Measurements from ENCODE around the gene MRPL39. TPM values are rescaled to one million over a fixed set of nuclear protein-coding genes. Genes with fewer than 3 reads are reported as not detected.
A peak's percentile ranks its signal among the peaks of the same experiment; 100 is the strongest.

The MRPL39 gene
- polyA plus RNA-seq (2012; ENCODE audit: low read depth, missing spikeins), result 56.0 TPM

DNA sequence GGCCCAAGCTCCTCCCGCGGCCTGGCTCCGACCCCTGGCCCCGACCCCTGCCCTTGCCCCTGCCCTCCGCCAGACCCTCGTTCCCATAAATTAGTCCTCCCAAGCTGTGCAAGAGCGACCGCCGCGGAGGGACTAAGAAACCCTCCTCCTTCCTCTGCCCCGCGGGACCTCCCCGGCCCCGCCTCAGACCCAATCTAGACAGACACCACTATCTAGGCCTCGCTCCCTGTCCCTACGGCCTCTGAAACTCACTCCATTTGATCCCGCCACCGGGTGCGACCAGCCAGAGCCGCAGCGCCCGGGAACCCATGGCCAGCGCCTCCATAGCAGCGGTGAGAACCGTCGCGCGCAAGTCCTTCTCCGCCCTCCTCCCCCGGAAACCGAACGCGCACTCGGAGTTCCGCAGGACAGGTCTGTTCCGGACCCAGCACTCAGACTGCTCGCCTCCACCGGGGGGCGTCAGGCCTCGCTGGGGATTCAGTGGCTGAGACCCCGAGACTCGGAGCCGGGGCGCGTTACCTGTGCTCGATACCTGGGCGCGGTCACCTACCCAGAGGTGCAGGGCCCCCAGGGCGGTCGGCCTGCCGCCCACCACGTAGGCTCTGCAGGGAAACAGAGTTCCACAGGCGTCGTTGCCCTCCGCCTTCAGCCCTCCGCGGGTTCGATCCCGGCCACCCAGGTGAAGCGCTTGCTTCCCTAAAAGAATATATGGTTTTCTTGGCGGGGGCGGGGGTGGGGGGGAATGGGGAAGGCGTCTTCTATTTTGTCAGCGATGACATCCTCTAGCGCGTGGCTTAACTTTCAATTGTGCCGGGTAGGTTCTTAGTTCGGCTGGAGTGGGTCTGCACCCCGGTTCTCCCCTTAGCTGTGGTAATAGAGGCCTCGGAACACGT, at the start of gene MRPL39:
Gene MRPL39, minus strand, starts transcription at position 331 of the 893 bp plus-strand sequence. Its CDS starts 6 bp downstream, at position 325.
- FAIRE-seq (peak; percentile 94), DNase-seq (ENCODE audit: insufficient read length, low spot score) (peak; percentile 83)
- peak; percentile 95 for TF ChIP-seq POU2F2 (IDR thresholded peaks at IDR 0.05; ENCODE audit: low read depth, low read length)
- TF ChIP-seq POLR2AphosphoS5 (IDR thresholded peaks at IDR 0.05; ENCODE audit: low read depth, low read length), result peak; percentile 91
- peak; percentile 88 for TF ChIP-seq POLR2A (IDR thresholded peaks at IDR 0.05; ENCODE audit: low read depth, low read length)
- TF ChIP-seq TAF1 (IDR thresholded peaks at IDR 0.05; ENCODE audit: low read depth, low read length), result peak; percentile 99
- peak; percentile 52 for TF ChIP-seq PAX5 (IDR thresholded peaks at IDR 0.05; ENCODE audit: insufficient read depth, low read length, severe bottlenecking)
- 0 out of 2 replicates have a peak, but pooled peaks have one; percentile 16 for TF ChIP-seq SPI1 (IDR thresholded peaks at IDR 0.05; ENCODE audit: low read depth, low read length)

DNA sequence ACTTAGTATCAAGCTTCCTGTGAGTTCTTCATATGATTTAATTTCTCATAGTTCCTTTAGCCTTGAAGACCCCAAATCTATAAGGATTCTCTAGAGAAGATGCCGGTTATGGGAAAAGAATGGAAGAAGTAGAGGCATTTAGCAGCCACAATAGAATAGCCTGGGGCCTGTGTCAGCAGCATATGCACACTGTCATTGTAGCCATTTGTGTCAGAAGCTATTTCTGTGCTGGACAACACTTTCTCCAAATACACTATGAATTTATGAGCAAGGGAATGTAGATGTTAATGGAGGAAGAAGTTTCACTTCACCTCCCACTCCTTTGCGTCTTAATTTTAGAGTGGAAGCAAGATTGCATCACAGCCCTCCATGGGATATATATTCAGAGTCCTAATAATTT, 49.1 kb upstream of the MRPL39 start:
- DNase-seq (ENCODE audit: insufficient read length, low spot score) (no peak), FAIRE-seq (no peak)
- TF ChIP-seq POLR2A (IDR thresholded peaks at IDR 0.05; ENCODE audit: low read depth, low read length) (no peak), POLR2AphosphoS5 (IDR thresholded peaks at IDR 0.05; ENCODE audit: low read depth, low read length) (no peak), PAX5 (IDR thresholded peaks at IDR 0.05; ENCODE audit: insufficient read depth, low read length, severe bottlenecking) (no peak), POU2F2 (IDR thresholded peaks at IDR 0.05; ENCODE audit: low read depth, low read length) (no peak), SPI1 (IDR thresholded peaks at IDR 0.05; ENCODE audit: low read depth, low read length) (no peak), TAF1 (IDR thresholded peaks at IDR 0.05; ENCODE audit: low read depth, low read length) (no peak)

- DNase-seq (ENCODE audit: insufficient read length, low spot score) (no peak), FAIRE-seq (no peak)
- TF ChIP-seq POU2F2 (IDR thresholded peaks at IDR 0.05; ENCODE audit: low read depth, low read length), result no peak
- TF ChIP-seq TAF1 (IDR thresholded peaks at IDR 0.05; ENCODE audit: low read depth, low read length), result no peak
- TF ChIP-seq POLR2A (IDR thresholded peaks at IDR 0.05; ENCODE audit: low read depth, low read length), result no peak
- no peak for TF ChIP-seq PAX5 (IDR thresholded peaks at IDR 0.05; ENCODE audit: insufficient read depth, low read length, severe bottlenecking)
- no peak for TF ChIP-seq POLR2AphosphoS5 (IDR thresholded peaks at IDR 0.05; ENCODE audit: low read depth, low read length)
- no peak for TF ChIP-seq SPI1 (IDR thresholded peaks at IDR 0.05; ENCODE audit: low read depth, low read length)
Observed at GRCh38 chr21:25649146-25649545, 41.9 kb upstream of the MRPL39 start.

GRCh38 chr21:25647647-25648046, 40.4 kb upstream of the MRPL39 start:
- no peak for TF ChIP-seq POLR2A (IDR thresholded peaks at IDR 0.05; ENCODE audit: low read depth, low read length)
- no peak for TF ChIP-seq POU2F2 (IDR thresholded peaks at IDR 0.05; ENCODE audit: low read depth, low read length)
- TF ChIP-seq SPI1 (IDR thresholded peaks at IDR 0.05; ENCODE audit: low read depth, low read length), result no peak
- TF ChIP-seq POLR2AphosphoS5 (IDR thresholded peaks at IDR 0.05; ENCODE audit: low read depth, low read length), result no peak
- TF ChIP-seq TAF1 (IDR thresholded peaks at IDR 0.05; ENCODE audit: low read depth, low read length), result no peak
- TF ChIP-seq PAX5 (IDR thresholded peaks at IDR 0.05; ENCODE audit: insufficient read depth, low read length, severe bottlenecking), result no peak
- no peak for DNase-seq (ENCODE audit: insufficient read length, low spot score)
- no peak for FAIRE-seq

DNA sequence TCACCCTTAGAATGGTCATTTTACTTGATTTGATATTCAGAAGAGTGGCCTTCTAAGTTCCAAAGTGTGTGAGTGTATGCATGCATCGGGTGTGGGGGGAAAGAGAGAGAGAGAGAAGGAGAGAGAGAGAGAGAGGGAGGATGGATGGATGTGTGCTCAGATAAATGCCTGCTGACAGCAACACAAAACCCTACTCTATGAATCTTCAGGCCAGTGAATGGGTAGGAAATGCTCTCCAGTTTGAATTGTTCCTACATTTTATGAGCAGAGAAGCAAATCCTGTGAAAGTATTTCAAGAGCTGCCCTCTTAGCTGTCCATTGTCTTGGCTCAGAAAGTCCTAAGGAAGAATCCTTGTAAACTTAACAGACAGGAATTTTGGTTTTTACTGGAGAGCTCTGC, 39.2 kb upstream of the MRPL39 start:
- FAIRE-seq, result no peak
- DNase-seq (ENCODE audit: insufficient read length, low spot score), result no peak
- no peak for TF ChIP-seq POU2F2 (IDR thresholded peaks at IDR 0.05; ENCODE audit: low read depth, low read length)
- no peak for TF ChIP-seq PAX5 (IDR thresholded peaks at IDR 0.05; ENCODE audit: insufficient read depth, low read length, severe bottlenecking)
- TF ChIP-seq POLR2AphosphoS5 (IDR thresholded peaks at IDR 0.05; ENCODE audit: low read depth, low read length), result no peak
- no peak for TF ChIP-seq TAF1 (IDR thresholded peaks at IDR 0.05; ENCODE audit: low read depth, low read length)
- no peak for TF ChIP-seq SPI1 (IDR thresholded peaks at IDR 0.05; ENCODE audit: low read depth, low read length)
- TF ChIP-seq POLR2A (IDR thresholded peaks at IDR 0.05; ENCODE audit: low read depth, low read length), result no peak

DNA sequence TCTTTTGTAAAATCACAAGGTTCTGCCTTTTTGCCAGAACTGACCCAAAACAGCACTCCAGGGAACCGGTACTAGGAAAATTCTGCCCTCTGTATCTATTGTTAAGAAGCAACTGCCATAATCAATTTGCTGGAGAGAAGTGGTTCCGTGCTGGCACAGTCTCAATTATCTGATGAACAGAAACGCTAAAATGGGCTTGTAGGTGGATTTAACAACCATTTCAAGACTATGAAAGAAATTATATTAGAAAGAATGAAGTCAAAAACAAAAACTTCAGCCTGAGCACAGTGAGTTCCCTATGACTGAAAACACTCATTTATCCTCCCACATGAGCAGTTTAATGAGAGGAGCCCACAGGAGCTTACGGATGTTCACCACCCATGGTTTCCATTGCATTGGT, 36.2 kb upstream of the MRPL39 start:
- DNase-seq (ENCODE audit: insufficient read length, low spot score), result no peak
- FAIRE-seq, result no peak
- no peak for TF ChIP-seq TAF1 (IDR thresholded peaks at IDR 0.05; ENCODE audit: low read depth, low read length)

GRCh38 chr21:25640943-25641292, 33.6 kb upstream of the MRPL39 start:
- TF ChIP-seq PAX5 (IDR thresholded peaks at IDR 0.05; ENCODE audit: insufficient read depth, low read length, severe bottlenecking) (no peak), POLR2A (IDR thresholded peaks at IDR 0.05; ENCODE audit: low read depth, low read length) (no peak), SPI1 (IDR thresholded peaks at IDR 0.05; ENCODE audit: low read depth, low read length) (no peak), TAF1 (IDR thresholded peaks at IDR 0.05; ENCODE audit: low read depth, low read length) (no peak), POU2F2 (IDR thresholded peaks at IDR 0.05; ENCODE audit: low read depth, low read length) (no peak), POLR2AphosphoS5 (IDR thresholded peaks at IDR 0.05; ENCODE audit: low read depth, low read length) (no peak)
- DNase-seq (ENCODE audit: insufficient read length, low spot score) (no peak), FAIRE-seq (no peak)

DNA sequence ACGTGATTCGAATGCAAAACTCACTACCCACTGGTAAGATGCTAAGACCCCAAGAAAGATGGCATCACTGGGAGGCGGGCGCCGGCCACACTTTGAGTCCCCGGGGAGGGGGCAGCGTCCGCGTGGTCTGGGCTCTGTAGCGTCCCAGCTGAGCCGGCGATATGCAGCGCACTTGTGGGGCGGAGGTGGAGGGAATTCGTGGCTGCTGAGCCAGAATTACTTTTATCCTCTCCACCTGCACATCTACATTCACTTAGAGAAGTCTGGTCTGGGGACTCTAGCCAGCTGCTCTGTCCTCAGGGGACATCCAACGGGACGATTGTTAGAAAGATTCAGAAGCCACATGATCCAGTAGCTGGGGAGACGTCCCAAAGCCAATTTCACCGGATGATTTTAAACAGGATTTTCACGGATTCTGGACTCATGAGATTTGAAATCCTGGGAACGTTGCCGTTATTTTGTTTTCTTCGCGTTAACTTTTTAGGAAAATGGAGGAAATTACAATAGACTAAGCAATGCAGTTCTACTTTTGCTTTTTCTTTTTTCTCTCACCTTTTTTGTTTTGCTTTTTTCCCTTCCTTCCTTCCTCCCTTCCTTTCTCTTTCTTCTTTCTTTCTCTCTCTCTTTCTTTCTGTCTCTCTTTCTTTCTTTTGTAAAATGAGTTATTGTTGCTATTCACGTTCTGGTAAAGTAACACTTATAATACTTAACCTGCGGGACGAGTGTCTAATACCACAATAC, 33.1 kb upstream of the MRPL39 start:
- FAIRE-seq (peak; percentile 50), DNase-seq (ENCODE audit: insufficient read length, low spot score) (no peak)
- TF ChIP-seq SPI1 (IDR thresholded peaks at IDR 0.05; ENCODE audit: low read depth, low read length) (no peak), POLR2AphosphoS5 (IDR thresholded peaks at IDR 0.05; ENCODE audit: low read depth, low read length) (no peak), POU2F2 (IDR thresholded peaks at IDR 0.05; ENCODE audit: low read depth, low read length) (no peak), TAF1 (IDR thresholded peaks at IDR 0.05; ENCODE audit: low read depth, low read length) (no peak), PAX5 (IDR thresholded peaks at IDR 0.05; ENCODE audit: insufficient read depth, low read length, severe bottlenecking) (no peak), POLR2A (IDR thresholded peaks at IDR 0.05; ENCODE audit: low read depth, low read length) (no peak)

DNA sequence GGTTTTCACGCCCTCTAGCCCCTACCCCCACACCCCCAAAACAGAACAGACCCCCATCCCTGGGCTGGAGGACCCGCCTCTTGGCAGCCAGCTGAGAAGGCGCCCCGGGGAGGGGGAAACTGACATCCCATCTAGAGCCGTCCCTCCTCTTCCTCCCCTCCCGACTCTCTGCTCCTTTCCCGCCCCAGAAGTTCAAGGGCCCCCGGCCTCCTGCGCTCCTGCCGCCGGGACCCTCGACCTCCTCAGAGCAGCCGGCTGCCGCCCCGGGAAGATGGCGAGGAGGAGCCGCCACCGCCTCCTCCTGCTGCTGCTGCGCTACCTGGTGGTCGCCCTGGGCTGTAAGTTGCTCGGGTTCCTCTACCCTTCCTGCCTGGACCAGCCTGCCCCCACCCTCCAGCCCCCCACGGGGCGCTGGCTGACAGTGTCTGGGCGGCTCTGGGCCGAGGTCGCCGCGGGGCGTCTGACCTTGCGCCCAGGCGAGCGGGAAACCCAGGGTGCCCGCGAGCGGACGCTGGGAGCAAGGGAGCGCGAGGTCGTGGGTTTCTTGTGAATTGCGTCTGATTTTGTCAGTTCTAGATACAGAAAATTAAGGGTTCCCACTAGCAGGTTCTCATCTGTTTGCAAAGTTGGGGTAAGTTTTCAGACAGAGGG, 32.4 kb upstream of the MRPL39 start:
- DNase-seq (ENCODE audit: insufficient read length, low spot score), result peak; percentile 68
- peak; percentile 71 for FAIRE-seq
- TF ChIP-seq TAF1 (IDR thresholded peaks at IDR 0.05; ENCODE audit: low read depth, low read length) (no peak), SPI1 (IDR thresholded peaks at IDR 0.05; ENCODE audit: low read depth, low read length) (no peak), POLR2A (IDR thresholded peaks at IDR 0.05; ENCODE audit: low read depth, low read length) (no peak), PAX5 (IDR thresholded peaks at IDR 0.05; ENCODE audit: insufficient read depth, low read length, severe bottlenecking) (no peak), POU2F2 (IDR thresholded peaks at IDR 0.05; ENCODE audit: low read depth, low read length) (no peak), POLR2AphosphoS5 (IDR thresholded peaks at IDR 0.05; ENCODE audit: low read depth, low read length) (no peak)
